HepG2 (cell line): ENCODE data around the gene TBC1D12. TPM values are rescaled to one million over a fixed set of nuclear protein-coding genes. Genes with fewer than 3 reads are reported as not detected.
A peak's percentile ranks its signal among the peaks of the same experiment; 100 is the strongest.

Experiments used
- AGO2 ChIP-seq: fragments of 200-400 bp; formaldehyde crosslinking; optimal IDR thresholded peaks from 2 replicates; pipeline ENCODE3; 2017; ENCODE audit warnings: mild to moderate bottlenecking, low read depth, low read length, moderate library complexity
- HOXD1 ChIP-seq: sonication (generic); formaldehyde crosslinking; IDR thresholded peaks from 2 replicates; pipeline ENCODE4 v1.5.0; 2020; ENCODE audit warnings: missing genetic modification reagents
- SMAD1 ChIP-seq: sonication (generic); formaldehyde crosslinking; IDR thresholded peaks from 2 replicates; pipeline ENCODE4 v1.4.0; 2020; ENCODE audit warnings: missing genetic modification reagents, low read depth, mild to moderate bottlenecking, borderline replicate concordance
- SRSF4 ChIP-seq: fragments of 200-400 bp; formaldehyde crosslinking; IDR thresholded peaks from one replicate; pipeline ENCODE4 v1.6.1; 2018; ENCODE audit warnings: mild to moderate bottlenecking, low read depth, low read length, moderate library complexity; ENCODE audit not compliant: poor library complexity, severe bottlenecking
- ZBTB1 ChIP-seq: sonication (generic); formaldehyde crosslinking; IDR thresholded peaks from 2 replicates; pipeline ENCODE4 v1.4.0; 2020; ENCODE audit warnings: missing genetic modification reagents, borderline replicate concordance
- ZNF33A ChIP-seq: sonication (generic); formaldehyde crosslinking; IDR thresholded peaks from 2 replicates; pipeline ENCODE4 v1.5.1; 2020; ENCODE audit warnings: missing genetic modification reagents, mild to moderate bottlenecking, moderate library complexity, borderline replicate concordance
- ZNF350 ChIP-seq: sonication (generic); formaldehyde crosslinking; IDR thresholded peaks from 2 replicates; pipeline ENCODE4 v1.4.0; 2020; ENCODE audit warnings: mild to moderate bottlenecking, low read depth, missing genetic modification reagents, borderline replicate concordance
- ZNF737 ChIP-seq: sonication (generic); formaldehyde crosslinking; IDR thresholded peaks from 2 replicates; pipeline ENCODE4 v1.5.0; 2020; ENCODE audit warnings: missing genetic modification reagents, mild to moderate bottlenecking, borderline replicate concordance
- polyA plus RNA-seq, 8 experiments: library from polyadenylated mRNA; depleted of rRNA in 3 of 8; stranded (reverse) in 7 of 8; unstranded in 1 of 8; fragments of >200 nt; fragmentation: Illumina TruSeq in 4 of 8; extraction: Trizol in 4 of 8; gene quantifications; 2 replicates each; pipeline versions ENCODE4 v1.2.1 to v1.2.3, GENCODE V29; 2011 to 2016; ENCODE audit warnings: low read depth in 4 of 8, missing spikeins in 1 of 8, mixed read lengths in 1 of 8; ENCODE audit not compliant: insufficient read depth in 1 of 8
- total RNA-seq, 5 experiments: library from RNA; depleted of rRNA; stranded (reverse); fragments of >200 nt; fragmentation: Illumina TruSeq; extraction: Trizol; gene quantifications; 2 replicates each; pipeline ENCODE4 v1.2.3, GENCODE V29; 2016; ENCODE audit warnings: low read depth in 1 of 5
- TF ChIP-seq, protein P1 (sequence below): sonication (generic); formaldehyde crosslinking; IDR thresholded peaks from 2 replicates; pipeline ENCODE4 v1.9.0; 2021; ENCODE audit warnings: mild to moderate bottlenecking, missing genetic modification reagents
- TF ChIP-seq, protein P2 (sequence below): sonication (generic); formaldehyde crosslinking; IDR thresholded peaks from 2 replicates; pipeline ENCODE4 v1.5.1; 2020; ENCODE audit warnings: missing genetic modification reagents, mild to moderate bottlenecking, borderline replicate concordance
- TF ChIP-seq, protein P3 (sequence below): sonication (generic); formaldehyde crosslinking; IDR thresholded peaks from 2 replicates; pipeline ENCODE4 v1.4.0; 2020; ENCODE audit warnings: missing genetic modification reagents; ENCODE audit errors: not compliant biosample characterization
- TF ChIP-seq, protein P4 (sequence below): sonication (generic); formaldehyde crosslinking; IDR thresholded peaks from 2 replicates; pipeline ENCODE4 v1.4.0; 2020; ENCODE audit warnings: missing genetic modification reagents
- TF ChIP-seq, protein P5 (sequence below): sonication (generic); formaldehyde crosslinking; IDR thresholded peaks from 2 replicates; pipeline ENCODE4 v1.4.0; 2020; ENCODE audit warnings: missing genetic modification reagents
- TF ChIP-seq, protein P6 (sequence below): IDR thresholded peaks from 2 replicates; pipeline ENCODE4 v1.6.1; 2016; ENCODE audit warnings: mild to moderate bottlenecking

Gene TBC1D12
- total and polyA plus RNA-seq, 2 of the 13 experiments (the other 11 are each of a cell fraction or from before 2014, with no cell fraction given) = 5.7 to 6.2 TPM

DNA sequence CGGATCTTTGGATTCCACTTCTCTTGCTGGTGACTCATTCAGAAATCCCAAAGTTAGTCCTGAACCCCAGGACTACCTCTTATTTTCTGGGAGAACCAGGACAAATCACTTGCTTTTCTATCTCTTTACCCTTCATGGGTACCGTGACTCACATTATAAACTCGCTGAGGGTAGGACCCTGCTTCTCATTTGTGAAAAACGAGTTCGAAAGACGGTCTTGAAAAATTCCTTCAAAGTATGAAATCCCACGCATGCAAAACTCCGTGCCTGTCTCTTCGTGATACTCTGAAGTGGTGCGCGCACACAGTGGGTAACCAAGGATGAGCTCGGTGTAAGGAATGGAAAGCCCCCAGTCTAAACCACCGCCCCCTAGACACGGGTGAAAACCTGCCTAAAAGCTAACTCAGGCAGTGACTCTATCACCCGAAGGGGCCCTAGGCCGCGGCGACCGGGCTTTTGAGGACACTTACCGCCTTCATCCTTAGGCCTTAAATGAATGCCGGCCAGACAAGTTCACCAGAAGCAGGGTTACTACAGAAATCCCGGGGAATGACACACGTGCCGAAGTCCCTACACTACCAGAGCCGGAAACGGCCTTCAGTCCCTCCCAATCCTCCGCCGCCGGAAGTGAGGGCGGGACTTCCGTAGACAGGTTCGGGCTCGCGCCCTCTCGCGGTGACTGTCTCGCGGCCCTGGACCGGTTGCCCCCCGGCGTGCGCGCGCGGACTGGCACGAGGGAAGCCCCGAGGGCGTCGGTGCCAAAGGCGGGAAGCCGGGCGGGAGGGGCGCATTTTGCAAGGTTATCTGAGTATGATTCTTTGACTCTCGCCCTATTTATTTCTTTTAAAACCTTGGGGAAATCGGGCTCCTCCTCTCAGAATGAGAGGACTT is 39.7 kb upstream of the TBC1D12 start, which contains the start of gene NOC3L (continued):
- TF ChIP-seq, protein P1, sequence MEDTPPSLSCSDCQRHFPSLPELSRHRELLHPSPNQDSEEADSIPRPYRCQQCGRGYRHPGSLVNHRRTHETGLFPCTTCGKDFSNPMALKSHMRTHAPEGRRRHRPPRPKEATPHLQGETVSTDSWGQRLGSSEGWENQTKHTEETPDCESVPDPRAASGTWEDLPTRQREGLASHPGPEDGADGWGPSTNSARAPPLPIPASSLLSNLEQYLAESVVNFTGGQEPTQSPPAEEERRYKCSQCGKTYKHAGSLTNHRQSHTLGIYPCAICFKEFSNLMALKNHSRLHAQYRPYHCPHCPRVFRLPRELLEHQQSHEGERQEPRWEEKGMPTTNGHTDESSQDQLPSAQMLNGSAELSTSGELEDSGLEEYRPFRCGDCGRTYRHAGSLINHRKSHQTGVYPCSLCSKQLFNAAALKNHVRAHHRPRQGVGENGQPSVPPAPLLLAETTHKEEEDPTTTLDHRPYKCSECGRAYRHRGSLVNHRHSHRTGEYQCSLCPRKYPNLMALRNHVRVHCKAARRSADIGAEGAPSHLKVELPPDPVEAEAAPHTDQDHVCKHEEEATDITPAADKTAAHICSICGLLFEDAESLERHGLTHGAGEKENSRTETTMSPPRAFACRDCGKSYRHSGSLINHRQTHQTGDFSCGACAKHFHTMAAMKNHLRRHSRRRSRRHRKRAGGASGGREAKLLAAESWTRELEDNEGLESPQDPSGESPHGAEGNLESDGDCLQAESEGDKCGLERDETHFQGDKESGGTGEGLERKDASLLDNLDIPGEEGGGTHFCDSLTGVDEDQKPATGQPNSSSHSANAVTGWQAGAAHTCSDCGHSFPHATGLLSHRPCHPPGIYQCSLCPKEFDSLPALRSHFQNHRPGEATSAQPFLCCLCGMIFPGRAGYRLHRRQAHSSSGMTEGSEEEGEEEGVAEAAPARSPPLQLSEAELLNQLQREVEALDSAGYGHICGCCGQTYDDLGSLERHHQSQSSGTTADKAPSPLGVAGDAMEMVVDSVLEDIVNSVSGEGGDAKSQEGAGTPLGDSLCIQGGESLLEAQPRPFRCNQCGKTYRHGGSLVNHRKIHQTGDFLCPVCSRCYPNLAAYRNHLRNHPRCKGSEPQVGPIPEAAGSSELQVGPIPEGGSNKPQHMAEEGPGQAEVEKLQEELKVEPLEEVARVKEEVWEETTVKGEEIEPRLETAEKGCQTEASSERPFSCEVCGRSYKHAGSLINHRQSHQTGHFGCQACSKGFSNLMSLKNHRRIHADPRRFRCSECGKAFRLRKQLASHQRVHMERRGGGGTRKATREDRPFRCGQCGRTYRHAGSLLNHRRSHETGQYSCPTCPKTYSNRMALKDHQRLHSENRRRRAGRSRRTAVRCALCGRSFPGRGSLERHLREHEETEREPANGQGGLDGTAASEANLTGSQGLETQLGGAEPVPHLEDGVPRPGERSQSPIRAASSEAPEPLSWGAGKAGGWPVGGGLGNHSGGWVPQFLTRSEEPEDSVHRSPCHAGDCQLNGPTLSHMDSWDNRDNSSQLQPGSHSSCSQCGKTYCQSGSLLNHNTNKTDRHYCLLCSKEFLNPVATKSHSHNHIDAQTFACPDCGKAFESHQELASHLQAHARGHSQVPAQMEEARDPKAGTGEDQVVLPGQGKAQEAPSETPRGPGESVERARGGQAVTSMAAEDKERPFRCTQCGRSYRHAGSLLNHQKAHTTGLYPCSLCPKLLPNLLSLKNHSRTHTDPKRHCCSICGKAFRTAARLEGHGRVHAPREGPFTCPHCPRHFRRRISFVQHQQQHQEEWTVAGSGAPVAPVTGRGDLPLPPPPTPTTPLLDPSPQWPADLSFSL (CRISPR knock-in tag) = no peak
- TF ChIP-seq, protein P2, sequence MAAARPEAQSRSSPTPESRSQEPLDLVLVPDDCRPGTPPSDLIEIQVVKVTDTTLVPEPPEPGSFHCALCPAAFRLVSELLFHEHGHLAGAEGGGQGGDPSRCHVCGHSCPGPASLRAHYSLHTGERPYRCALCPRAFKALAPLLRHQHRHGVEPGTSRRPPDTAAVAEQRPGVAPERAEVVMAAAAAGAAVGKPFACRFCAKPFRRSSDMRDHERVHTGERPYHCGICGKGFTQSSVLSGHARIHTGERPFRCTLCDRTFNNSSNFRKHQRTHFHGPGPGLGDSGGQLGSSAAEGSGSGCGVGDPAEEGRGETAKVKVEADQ (CRISPR knock-in tag) = peak; percentile 83; the same call in 1 of the 2 replicates
- peak; percentile 74; the same call in 1 of the 2 replicates for TF ChIP-seq ZBTB1 (CRISPR knock-in tag)
- no peak for TF ChIP-seq AGO2
- TF ChIP-seq, protein P3, sequence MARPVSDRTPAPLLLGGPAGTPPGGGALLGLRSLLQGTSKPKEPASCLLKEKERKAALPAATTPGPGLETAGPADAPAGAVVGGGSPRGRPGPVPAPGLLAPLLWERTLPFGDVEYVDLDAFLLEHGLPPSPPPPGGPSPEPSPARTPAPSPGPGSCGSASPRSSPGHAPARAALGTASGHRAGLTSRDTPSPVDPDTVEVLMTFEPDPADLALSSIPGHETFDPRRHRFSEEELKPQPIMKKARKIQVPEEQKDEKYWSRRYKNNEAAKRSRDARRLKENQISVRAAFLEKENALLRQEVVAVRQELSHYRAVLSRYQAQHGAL (CRISPR knock-in tag) = peak; percentile 89
- TF ChIP-seq, protein P4, sequence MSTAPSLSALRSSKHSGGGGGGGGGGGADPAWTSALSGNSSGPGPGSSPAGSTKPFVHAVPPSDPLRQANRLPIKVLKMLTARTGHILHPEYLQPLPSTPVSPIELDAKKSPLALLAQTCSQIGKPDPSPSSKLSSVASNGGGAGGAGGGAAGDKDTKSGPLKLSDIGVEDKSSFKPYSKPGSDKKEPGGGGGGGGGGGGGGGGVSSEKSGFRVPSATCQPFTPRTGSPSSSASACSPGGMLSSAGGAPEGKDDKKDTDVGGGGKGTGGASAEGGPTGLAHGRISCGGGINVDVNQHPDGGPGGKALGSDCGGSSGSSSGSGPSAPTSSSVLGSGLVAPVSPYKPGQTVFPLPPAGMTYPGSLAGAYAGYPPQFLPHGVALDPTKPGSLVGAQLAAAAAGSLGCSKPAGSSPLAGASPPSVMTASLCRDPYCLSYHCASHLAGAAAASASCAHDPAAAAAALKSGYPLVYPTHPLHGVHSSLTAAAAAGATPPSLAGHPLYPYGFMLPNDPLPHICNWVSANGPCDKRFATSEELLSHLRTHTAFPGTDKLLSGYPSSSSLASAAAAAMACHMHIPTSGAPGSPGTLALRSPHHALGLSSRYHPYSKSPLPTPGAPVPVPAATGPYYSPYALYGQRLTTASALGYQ (CRISPR knock-in tag) = peak; percentile 53; the same call in 1 of the 2 replicates
- TF ChIP-seq ZNF350 = peak; percentile 97
- peak; percentile 93 for TF ChIP-seq HOXD1
- TF ChIP-seq ZNF33A (CRISPR knock-in tag) = 0 out of 2 replicates have a peak, but pooled peaks have one; percentile 31
- TF ChIP-seq ZNF737 = peak; percentile 94; the same call in 1 of the 2 replicates
- TF ChIP-seq, protein P5, sequence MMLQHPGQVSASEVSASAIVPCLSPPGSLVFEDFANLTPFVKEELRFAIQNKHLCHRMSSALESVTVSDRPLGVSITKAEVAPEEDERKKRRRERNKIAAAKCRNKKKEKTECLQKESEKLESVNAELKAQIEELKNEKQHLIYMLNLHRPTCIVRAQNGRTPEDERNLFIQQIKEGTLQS (CRISPR knock-in tag) = peak; percentile 76
- TF ChIP-seq, protein P6, sequence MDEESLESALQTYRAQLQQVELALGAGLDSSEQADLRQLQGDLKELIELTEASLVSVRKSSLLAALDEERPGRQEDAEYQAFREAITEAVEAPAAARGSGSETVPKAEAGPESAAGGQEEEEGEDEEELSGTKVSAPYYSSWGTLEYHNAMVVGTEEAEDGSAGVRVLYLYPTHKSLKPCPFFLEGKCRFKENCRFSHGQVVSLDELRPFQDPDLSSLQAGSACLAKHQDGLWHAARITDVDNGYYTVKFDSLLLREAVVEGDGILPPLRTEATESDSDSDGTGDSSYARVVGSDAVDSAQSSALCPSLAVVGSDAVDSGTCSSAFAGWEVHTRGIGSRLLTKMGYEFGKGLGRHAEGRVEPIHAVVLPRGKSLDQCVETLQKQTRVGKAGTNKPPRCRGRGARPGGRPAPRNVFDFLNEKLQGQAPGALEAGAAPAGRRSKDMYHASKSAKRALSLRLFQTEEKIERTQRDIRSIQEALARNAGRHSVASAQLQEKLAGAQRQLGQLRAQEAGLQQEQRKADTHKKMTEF (CRISPR knock-in tag) = peak; percentile 96
- TF ChIP-seq SMAD1 (CRISPR knock-in tag) = peak; percentile 94; the same call in 1 of the 2 replicates
- no peak for TF ChIP-seq SRSF4
